ENCODE measurements around the gene KCNQ1. TPM values are rescaled to one million over a fixed set of nuclear protein-coding genes. Genes with fewer than 3 reads are reported as not detected.

KCNQ1 gene
- total and polyA plus RNA-seq, 9 of the 15 experiments (the other 6 are each of a cell fraction or from before 2014, with no cell fraction given) = 0.44 TPM; not detected in 8

DNA sequence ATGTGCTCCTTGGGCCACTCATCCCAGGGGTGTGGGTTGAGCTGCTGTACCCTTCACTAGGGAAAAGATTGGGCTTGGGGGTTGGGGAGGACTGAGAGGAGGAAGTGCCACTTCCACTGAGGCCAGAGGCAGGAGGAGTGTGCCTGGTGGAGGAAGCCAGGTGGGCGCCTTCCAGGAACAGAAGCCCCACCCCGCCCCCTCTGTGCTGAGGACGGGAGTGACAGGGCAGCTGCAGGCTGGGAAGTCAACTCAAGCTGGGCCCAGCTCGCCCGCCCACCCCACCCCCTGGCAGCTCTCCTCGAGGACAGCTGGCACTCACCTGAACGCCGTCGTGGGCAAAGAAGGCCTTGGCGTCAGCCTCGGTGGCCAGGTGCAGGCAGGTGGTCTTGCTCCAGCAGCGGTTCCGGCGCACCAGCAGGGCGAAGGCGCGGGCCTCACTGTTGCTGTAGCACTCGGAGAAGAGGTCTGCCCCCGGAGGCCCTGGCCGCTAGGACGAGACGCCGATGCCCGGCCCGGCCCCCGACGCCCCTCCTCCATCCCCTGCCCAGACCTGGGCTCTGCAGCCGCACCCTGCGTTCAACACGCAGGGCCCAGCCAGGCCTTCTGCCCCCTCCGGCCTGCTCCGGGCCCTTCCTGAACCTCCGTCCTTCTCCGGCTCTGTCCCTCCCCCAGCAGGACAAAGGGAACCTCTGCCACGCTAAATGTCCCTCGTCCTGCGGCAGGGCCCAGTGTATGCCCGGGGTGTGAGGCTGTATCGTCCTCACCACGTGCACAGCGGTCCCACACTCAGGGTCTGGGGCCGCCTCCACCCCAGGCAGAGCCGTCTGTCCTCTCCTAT lies 30.8 kb upstream of the KCNQ1 start (continued):
- TF ChIP-seq, protein P1, sequence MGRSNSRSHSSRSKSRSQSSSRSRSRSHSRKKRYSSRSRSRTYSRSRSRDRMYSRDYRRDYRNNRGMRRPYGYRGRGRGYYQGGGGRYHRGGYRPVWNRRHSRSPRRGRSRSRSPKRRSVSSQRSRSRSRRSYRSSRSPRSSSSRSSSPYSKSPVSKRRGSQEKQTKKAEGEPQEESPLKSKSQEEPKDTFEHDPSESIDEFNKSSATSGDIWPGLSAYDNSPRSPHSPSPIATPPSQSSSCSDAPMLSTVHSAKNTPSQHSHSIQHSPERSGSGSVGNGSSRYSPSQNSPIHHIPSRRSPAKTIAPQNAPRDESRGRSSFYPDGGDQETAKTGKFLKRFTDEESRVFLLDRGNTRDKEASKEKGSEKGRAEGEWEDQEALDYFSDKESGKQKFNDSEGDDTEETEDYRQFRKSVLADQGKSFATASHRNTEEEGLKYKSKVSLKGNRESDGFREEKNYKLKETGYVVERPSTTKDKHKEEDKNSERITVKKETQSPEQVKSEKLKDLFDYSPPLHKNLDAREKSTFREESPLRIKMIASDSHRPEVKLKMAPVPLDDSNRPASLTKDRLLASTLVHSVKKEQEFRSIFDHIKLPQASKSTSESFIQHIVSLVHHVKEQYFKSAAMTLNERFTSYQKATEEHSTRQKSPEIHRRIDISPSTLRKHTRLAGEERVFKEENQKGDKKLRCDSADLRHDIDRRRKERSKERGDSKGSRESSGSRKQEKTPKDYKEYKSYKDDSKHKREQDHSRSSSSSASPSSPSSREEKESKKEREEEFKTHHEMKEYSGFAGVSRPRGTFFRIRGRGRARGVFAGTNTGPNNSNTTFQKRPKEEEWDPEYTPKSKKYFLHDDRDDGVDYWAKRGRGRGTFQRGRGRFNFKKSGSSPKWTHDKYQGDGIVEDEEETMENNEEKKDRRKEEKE (IDR thresholded peaks at IDR 0.05; ENCODE audit: borderline replicate concordance in 1 of 2, control insufficient read depth in 1 of 2, low read depth in 2 of 2, low read length in 1 of 2) = no peak
- no peak for TF ChIP-seq SRSF1 (IDR thresholded peaks at IDR 0.05; ENCODE audit: low read depth, low read length)

DNA sequence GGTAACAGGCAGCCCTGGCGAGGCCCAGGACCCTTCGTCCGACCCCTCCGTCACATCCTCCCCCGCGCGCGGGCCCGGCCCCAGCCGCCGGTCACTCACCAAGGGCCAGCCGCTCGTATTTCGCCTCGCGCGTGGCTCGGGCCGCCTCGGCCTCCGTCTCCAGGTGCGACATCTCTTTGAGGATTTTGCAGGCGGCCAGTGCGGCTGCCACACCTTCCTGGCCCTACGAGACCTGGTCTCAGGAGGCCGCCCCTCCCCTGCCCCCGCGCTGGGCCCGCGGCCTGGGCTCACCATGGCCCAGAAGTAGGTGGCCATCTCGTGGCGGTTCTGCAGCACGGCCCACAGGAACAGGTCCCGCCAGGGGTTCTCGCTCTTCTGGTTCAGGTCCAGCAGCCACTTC lies 30.2 kb upstream of the KCNQ1 start:
- Histone ChIP-seq H3K4me3 (no peak overlapping the region), H3K4me1 (replicated peaks in 1 of 2; ENCODE audit: control insufficient read depth in 2 of 2, insufficient read depth in 2 of 2, low read length in 2 of 2) (peaks cover 0 to 76% of the 10 kb centered on the region in 2 experiments; a peak in 3 of 5 replicates), H3K4me2 (ENCODE audit: insufficient read depth, low read length) (no peak overlapping the region), H3K36me3 (ENCODE audit: control insufficient read depth, insufficient read depth, low read length) (no peaks in the 10 kb centered on the region), H3K27ac (ENCODE audit: extremely low read depth, low read depth, low read length) (no peak overlapping the region), H3K27me3 (ENCODE audit: control insufficient read depth in 2 of 2, insufficient read depth in 2 of 2, low read length in 2 of 2) (peaks cover 13 to 80% of the 10 kb centered on the region in 2 experiments; a peak in 4 of 5 replicates), H3K9me1 (ENCODE audit: control insufficient read depth, insufficient read depth, low read length) (no peaks in the 10 kb centered on the region), H2AFZ (ENCODE audit: low read depth, low read length) (no peak overlapping the region), H3K9ac (ENCODE audit: insufficient read depth in 1 of 2, low read depth in 2 of 2, low read length in 2 of 2) (no peak overlapping the region), H3K9me3 (replicated peaks; ENCODE audit: control insufficient read depth, insufficient read depth, low read depth, low read length) (no peaks in the 10 kb centered on the region), H4K20me1 (replicated peaks; ENCODE audit: control insufficient read depth, insufficient read depth, low read length) (peaks cover 11% of the 10 kb centered on the region; the same call in 1 of the 2 replicates), H3K79me2 (ENCODE audit: control insufficient read depth, insufficient read depth, low read length) (no peaks in the 10 kb centered on the region)
- 48% methylated on average over 35 of the region's 35 CpGs for WGBS (ENCODE audit: insufficient coverage, low coverage, missing lambda C conversion rate)
- FAIRE-seq (no peak), ATAC-seq (no peak), DNase-seq (ENCODE audit: extremely low read depth in 1 of 4, low spot score in 3 of 4) (no peak)
- in situ Hi-C loops (cut with MboI) (loop anchor here (5.0 kb wide), 2 partner anchors 102 to 212 kb away; no protein-coding TSS in a partner anchor), intact Hi-C loops (cut with micrococcal nuclease) (no loop called here)
- no TSS peak for BruUV-seq (replicated peaks)
- ChIA-PET POLR2A (no interaction called here), CTCF (ENCODE audit: low intra/inter-chr PET ratio) (no interaction called here)
- TF ChIP-seq RAD21 (CRISPR knock-in tag; conservative IDR thresholded peaks at IDR 0.05 in 1 of 2, IDR thresholded peaks at IDR 0.05 in 1 of 2) = peak in 1 of 2 experiments; percentile 23; a peak in 1 of 4 replicates
- no peak for TF ChIP-seq NBN (IDR thresholded peaks at IDR 0.05; ENCODE audit: low read depth)
